ENCODE data around the gene SLC5A12.
A peak's percentile ranks its signal among the peaks of the same experiment; 100 is the strongest.

The SLC5A12 gene

GRCh38 chr11:26721948-26722475 lies at the start of gene SLC5A12:
SLC5A12 (minus strand) TSS chr11:26722060; CDS start chr11:26721714, 346 bp downstream.
- DNase-seq, result no peak

GRCh38 chr11:26769027-26769426 lies 47.2 kb upstream of the SLC5A12 start:
- DNase-seq, result no peak

DNA sequence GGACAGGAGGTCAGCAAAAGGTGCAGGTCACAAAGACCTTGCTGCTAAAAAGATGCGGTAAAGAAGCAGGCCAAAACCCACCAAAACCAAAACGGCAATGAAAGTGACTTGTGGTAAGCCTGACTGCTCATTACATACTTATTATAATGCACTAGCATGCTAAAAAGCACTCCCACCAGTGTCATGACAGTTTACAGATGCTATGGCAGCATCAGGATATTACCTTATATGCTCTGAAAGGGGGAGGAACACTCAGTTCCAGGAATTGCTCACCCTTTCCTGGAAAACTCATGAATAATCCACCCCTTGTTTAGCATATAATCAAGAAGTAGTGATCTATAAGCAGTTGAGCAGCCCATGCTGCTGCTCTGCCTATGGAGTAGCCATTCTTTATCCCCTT lies 45.2 kb upstream of the SLC5A12 start:
- DNase-seq, result peak; percentile 76

- no peak for DNase-seq
Measured at GRCh38 chr11:26765323-26765722, 43.5 kb upstream of the SLC5A12 start.

DNA sequence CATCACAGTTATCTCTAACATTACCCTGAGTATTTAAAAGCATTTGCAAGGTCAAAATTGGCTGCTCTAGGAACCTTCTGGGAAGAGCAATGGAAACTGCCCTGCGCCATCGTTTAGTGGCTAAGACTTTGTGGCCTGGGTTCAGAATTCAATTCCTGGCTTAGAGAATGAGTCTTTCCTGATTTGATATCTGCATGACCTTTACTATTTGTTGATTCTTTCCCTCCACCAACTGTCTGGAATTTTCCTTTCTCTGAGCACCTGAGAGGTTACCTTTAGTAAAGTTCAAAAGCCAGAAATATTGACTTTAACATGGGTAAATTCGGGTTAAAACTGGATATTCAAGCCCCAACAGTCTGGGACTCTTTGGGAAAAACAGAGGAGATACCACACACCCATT lies 43.0 kb upstream of the SLC5A12 start:
- DNase-seq, result no peak

GRCh38 chr11:26764315-26764714 lies 42.5 kb upstream of the SLC5A12 start:
- no peak for DNase-seq

DNA sequence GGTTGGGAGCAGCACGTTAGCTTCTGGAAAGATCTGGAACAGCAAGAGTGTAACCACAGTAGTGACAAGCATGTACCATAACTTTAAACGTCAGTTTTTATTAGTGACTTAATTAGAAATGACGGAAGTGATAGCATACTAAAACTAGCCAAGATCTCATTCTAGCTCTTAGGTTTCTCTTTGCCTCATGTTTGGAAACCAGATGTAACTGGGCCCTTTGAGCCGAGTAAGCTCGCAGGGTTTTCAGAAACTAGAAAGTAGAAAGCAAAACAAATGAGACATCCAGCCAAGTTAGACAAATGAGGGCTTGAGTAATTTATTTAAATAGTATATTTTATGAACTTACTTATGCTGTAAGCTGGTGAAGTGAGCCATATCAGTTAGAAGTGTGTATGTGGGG lies 40.2 kb upstream of the SLC5A12 start:
- peak; percentile 4 for DNase-seq

- peak; percentile 63 for DNase-seq
Measured at GRCh38 chr11:26761361-26761809, 39.5 kb upstream of the SLC5A12 start.

DNA sequence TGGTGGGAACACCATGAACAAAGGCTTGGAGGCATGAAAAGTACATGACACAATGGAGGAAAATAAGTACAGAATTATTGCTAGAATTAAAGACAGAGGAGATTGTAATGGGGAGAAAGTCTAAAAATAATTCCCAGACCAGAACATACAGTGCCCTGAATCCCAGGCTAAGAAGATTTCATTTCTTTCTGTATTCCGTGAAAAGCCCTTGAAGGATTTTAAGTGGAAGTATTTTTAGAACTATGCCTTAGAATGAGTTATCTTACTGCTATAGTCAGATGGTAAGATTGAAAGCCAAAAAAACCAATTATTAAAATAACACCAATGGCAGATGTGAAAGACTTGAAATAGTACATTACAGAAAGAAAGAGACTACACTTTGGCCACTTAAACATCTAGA lies 36.1 kb upstream of the SLC5A12 start:
- DNase-seq, result no peak

DNA sequence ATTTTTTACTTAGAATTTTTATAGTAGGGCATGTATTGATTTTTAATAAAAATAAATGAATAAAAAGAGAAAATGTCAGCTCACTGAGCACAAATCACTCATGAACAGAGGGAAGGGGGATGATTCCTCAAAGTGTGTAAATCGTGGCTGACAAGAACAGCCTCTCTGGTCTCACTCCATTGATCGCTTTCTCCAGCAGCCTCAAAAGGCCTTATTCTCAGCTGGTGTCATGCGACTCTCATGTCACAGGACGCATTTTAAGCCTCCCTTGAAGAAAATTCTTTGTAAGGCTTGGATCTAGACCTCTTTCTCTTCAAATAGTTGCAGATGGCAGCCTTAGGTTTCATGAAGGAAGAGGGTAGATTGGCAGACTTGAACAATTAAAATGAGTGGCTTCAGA lies 33.9 kb upstream of the SLC5A12 start:
- DNase-seq, result no peak

DNA sequence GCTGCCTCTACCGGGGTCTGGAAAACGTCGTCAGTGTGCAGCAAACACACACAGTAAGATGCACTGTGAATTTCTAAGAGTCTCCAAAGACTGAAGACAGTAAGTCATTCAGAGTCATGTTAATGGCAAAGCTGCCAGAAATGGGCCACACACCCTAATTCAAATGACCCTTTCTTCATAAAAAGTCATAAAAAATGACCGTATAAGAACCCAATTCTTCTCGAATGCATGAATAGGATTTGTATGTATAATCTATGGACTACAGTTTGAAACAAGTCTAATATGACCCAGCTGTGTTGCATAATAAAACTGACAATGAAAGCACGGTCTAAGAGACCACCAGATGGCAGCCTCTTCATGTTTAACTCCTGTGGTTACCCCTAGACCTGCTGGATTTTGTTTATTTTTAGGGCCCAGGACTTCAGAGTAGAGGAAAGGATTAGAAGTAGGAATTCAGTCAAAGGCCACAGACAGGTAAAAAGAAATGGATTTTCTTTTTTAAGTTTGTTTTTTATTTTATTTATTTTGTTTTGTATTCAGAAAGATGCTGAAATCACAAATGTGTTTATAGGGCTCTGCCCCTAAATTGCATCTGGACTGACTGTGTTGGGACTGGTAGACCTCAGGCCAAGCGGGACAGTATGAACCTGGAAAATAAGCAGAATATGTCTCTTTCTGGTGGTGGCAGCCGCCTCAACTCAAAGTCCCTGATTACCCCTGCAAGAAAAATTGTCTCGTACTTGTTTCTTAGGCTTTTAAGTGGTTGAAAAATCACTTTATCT lies 32.1 kb upstream of the SLC5A12 start:
- DNase-seq, result peak; percentile 79

DNA sequence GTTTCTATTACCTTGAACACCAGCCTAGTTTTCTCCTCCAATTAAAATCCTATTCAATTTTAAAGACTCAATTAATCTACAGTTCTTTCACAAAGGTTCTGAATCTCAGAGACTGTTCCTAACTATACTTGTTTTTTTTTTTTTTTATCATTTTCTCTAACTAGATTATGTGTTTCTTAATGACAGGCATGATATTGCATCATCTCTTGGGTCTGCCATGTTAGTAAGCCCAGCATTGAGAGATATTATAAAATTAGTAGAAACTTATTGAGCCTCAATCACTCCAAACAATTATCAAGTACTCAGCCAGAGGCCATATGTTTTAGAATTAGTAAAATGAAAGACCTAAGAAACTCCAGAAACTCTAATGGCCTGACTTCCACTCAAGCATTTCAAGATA lies 28.1 kb upstream of the SLC5A12 start:
- no peak for DNase-seq

- DNase-seq, result no peak
Measured at GRCh38 chr11:26743622-26744021, 21.8 kb upstream of the SLC5A12 start.

DNA sequence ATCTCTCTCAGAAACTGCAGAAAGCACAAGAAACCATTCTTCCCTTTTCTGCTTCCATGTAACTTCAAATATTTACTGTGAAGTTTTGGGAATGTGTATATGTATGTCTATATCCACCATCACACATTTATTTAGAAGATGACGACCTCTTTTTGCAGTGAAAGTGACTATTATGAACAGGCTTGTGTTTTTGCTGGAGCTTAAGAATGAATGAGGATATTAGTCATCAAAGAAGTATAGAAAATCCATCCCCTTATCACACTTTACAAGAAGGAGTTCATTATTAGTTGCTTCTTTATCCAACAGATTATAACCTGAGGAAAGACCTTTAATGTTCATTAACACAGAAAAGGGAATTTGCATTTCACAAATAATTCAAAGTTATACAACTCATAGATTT lies 21.1 kb upstream of the SLC5A12 start:
- no peak for DNase-seq

- peak; percentile 93 for DNase-seq
Measured at GRCh38 chr11:26741036-26741435, 19.2 kb upstream of the SLC5A12 start.

GRCh38 chr11:26739366-26740073 lies 17.7 kb upstream of the SLC5A12 start:
- no peak for DNase-seq

DNA sequence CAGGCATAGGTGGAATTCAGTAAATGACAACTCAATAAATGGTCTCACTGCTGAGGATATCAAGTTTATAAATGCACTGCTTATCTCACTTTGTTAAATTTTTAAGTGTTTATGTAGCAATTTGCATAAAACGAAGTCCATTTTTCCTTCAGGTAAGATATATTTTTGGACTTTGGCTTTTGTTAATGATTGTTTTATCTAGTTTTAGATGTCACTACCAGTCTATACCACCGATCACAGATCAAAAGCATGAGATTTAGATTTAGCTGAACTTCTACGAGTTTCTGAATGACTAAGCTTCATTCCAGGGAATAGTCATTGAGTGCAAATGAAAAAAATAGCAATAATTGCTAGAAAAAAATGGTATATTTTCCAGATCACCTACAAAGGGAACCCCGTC lies 12.8 kb upstream of the SLC5A12 start:
- no peak for DNase-seq

DNA sequence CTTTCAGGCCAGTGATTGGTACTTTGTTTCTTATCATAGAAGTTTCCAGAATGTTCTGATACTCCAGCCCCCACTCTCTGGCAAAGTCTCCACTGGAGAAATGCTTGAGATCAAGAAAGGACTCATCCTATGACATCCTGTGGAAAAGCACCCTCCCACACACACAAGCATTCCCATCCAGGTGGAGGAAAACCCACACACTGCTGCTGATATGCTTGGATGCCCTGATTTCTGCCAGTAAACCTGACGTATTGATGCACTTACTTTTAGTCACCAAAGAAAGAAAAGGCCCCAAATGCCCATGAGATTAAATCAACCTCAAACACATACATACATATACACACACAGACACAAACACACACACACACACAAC lies 9.2 kb upstream of the SLC5A12 start:
- no peak for DNase-seq

GRCh38 chr11:26730414-26731083 lies 8.7 kb upstream of the SLC5A12 start:
- DNase-seq, result peak; percentile 58

GRCh38 chr11:26729284-26729683 lies 7.4 kb upstream of the SLC5A12 start:
- no peak for DNase-seq

DNA sequence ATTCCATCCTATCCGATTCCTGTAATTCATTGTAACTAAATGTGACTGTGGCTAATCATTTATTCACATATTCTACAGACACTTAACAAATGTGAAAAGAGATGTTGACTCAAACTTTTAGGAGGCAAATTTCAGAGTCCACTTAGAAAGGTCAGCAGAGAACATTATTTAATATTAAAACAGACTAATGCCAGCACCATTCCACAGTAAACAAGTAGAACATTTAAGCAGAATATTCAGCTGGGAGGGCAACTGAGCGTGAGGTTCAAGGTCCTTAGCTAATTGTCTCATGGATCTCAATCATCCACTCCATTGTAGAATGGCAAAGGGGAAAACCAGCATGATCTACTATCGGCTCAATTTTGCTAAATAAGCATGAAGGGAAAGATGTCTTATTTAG lies 5.1 kb upstream of the SLC5A12 start:
- DNase-seq, result no peak

DNA sequence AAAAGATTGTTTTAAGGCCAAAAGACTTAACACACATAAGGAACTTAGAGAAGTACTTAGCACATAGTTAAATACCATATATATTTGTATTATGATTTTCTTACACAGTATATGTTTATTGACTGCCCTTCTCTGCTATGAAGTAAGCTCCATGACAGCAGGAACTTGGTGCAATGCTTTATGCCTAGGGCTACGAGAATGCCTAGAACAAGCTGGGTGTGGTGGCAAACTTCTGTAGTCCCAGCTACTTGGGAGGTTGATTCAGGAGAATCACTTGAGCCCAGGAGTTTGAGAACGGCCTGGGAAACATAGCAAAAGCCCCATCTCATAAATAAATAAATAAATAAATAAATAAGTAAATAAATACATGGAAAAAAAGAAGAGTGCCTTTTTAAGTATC lies 1.9 kb downstream of the SLC5A12 start:
- DNase-seq, result no peak

DNA sequence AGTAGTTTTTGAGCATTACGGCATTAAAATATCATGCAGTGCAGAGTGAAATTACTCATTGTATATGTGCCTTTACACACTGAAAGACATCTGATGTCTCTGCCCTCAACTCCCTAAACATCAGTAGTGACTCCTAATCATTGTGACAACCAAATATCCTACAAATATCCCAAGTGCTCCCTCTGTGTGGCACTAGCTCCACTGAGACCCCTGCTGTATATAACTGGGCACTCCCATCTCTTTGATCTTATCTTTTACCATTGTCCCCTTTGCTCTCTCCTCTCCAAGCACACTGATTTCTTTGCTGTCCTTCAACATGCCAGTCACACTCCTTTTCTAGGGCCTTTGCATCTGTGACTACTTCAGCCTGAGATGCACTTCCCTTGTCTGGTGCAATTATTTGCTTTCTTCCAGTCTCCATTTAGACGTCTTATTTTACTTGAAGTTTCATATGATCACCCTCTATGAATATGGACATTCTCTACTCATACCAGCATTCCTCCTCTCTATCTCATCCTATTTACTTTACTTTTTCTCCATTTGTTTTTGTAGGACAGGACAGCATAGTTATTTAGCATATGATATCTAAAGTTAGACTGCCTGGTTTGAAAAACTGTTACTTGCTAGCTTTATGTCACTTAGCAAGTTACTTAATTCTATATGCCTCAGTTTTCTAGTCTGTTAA lies 2.4 kb downstream of the SLC5A12 start:
- no peak for DNase-seq
